GM21526 (cell line): Measurements from ENCODE around the gene UNC80.

ENCODE experiments used
- ATAC-seq: cut with Tn5 transposase; IDR thresholded peaks from one replicate; pipeline ENCODE4 v1.9.1; 2021; ENCODE audit warnings: moderate library complexity; ENCODE audit not compliant: unreplicated experiment, low FRiP score

UNC80 gene

DNA sequence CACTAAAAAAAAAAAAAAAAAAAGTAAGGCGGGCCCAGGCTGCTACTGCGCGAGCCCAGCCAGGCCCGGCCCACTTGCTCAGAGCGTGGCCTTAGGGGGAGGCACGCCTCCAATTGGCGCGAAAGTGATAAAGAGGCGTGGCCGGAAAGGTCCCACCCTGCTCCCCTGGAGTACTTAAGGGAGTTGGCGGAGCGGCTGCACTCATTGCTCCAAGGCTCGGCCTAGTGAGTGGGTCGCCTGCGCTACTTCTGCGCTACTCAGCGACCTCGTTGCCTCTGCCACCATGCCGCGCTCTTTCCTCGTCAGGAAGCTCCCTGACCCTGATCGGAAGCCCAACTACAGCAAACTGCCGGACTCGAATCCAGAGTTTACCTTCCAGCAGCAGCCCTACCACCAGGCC, 36.9 kb downstream of the UNC80 start:
- ATAC-seq = no peak

DNA sequence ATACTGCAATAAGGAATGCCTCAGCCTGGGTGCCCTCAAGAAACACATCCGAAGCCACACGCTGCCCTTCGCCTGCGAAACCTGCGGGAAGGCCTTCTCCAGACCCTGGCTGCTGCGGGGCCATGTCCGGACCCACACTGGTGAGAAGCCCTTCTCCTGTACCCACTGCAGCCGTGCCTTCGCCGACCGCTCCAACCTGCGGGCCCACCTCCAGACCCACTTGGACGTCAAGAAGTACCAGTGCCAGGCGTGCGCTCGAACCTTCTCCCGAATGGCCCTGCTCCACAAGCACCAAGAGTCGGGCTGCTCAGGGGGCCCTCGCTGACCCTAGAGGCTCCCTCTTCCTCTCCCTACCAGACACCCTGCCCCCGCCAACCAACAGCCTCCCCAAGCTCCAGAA, 37.6 kb downstream of the UNC80 start:
- no peak for ATAC-seq

DNA sequence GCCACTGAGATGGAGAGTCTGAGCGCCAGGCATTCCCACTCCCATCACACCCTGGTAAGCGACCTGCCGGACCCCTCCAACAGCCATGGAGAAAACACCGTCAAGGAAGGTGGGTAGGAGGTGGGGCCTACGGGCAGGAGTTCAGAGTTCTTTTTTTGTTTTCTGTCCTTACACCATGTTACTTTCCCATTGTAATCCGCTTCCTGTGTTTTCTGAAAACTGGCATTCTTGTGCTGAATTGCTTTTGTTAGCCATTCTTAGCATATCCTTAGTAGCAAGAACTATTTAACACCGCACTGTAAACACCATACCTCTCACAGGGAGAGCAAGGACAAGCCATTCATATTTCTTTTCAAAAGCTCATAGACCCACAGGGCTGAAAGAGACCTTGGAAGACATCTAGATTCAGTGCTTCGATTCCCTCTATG, 46.2 kb downstream of the UNC80 start:
- no peak for ATAC-seq

GRCh38 chr2:209818939-209819338, 47.3 kb downstream of the UNC80 start:
- no peak for ATAC-seq

GRCh38 chr2:209821806-209822205, 50.2 kb downstream of the UNC80 start:
- no peak for ATAC-seq

DNA sequence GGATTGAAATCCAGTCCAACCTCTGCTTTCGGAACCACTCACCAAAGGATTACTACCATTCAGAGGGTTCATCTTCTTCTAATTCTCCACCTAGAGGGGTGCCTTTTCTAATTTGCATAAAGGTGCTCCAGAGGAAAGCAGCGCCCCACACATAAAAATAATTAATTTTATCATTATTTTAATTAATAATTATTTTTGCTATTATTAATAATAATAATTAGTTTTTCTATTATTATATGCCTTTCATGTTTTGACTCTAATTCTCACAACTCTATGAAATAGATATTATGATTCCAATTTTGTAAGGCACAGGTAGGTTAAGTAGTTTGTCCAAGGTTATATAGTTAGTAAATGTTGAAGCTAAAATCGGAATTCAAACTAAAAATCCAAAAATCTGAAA, 51.9 kb downstream of the UNC80 start:
- ATAC-seq = no peak

- no peak for ATAC-seq
These were observed 52.8 kb downstream of the UNC80 start for GRCh38 chr2:209824391-209824790.

DNA sequence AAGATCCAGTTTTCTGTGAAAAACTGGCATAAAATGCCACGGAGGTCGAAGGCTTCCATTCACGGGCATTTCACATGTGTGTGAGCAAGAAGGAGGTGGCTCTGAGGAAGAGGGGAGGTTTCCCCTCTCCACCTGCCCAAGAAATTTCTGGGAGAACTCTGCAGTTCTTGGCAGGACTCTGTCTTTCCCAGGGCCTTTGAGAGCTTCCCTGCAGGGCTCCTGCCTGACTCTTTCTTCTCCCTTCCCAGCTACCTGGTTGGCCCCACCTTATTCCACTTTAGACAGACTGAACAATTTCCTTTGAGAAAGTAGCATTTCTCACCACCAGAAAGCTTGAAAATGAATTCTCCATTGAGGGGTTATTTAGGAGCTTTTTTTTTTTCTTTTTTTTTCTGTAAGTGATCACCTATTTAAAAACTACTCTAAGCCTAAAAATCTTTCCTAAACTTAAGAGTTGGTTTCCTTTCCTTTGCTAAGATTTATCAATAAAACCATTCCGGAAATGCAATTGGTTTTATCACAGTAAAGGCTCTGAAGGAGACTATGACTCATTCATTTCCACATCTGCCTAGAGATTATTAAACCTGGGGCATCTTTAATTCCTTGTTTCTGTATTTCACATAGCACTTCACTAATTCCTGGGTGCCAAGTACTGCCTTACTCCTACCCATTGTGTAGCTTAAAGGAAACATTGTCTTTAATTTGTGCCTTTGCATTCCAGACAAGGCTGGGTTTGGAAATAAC, 59.3 kb downstream of the UNC80 start:
- ATAC-seq = no peak

- ATAC-seq = no peak
These were observed 63.1 kb downstream of the UNC80 start for GRCh38 chr2:209834767-209835166.

GRCh38 chr2:209840434-209840833, 68.8 kb downstream of the UNC80 start:
- ATAC-seq = no peak

DNA sequence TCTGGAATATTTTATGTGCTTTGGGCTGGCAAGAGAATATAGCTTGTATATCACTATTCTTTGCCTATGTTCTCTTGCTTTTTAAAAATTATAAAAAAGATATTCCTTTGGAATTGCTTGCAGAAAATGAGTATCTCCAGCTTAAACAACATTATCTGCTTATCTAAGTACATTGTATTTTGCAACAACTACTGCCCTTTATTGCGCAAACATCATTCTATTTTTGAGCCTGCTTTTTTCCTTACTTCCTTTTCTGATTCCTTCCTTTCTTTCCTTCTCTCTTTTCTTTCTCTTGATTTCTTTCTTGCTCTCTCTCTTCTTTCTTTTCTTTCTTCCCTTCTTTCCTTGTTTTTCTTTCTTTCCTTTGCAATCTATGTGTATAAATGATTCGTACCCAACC, 74.0 kb downstream of the UNC80 start:
- ATAC-seq = no peak

DNA sequence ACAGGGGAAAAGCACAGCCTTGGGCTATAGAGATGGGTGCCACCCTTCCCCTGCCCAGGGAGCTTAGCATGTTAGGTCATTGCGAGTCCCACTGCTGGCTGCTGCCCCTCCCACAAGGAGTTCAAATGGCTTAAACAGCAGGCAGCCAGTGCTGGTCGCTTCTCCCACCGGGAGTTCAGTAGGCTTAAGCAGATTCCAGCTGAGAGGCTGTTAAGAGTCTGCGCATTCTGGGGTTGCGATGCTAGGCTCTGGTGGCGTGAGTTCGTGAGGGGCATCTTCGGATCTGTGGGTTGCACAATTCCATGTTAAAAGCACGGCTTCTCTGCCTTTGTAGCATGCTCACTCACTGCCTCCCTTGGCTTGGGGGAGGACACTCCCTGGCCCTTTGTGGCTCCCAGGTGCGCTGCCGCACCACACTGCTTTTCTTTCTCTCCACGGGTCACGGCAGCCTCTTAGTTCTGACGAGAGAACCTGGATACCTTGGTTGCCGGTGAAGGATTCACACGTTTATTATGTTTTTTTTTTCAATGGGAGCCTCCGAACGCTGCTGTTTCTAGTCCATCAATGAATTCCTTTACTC, 93.2 kb downstream of the UNC80 start:
- ATAC-seq = no peak

GRCh38 chr2:209868271-209868994, 96.8 kb downstream of the UNC80 start:
- ATAC-seq = no peak

GRCh38 chr2:209870067-209870466, 98.4 kb downstream of the UNC80 start:
- ATAC-seq = no peak

- no peak for ATAC-seq
These were observed 101.0 kb downstream of the UNC80 start for GRCh38 chr2:209872675-209873074.

DNA sequence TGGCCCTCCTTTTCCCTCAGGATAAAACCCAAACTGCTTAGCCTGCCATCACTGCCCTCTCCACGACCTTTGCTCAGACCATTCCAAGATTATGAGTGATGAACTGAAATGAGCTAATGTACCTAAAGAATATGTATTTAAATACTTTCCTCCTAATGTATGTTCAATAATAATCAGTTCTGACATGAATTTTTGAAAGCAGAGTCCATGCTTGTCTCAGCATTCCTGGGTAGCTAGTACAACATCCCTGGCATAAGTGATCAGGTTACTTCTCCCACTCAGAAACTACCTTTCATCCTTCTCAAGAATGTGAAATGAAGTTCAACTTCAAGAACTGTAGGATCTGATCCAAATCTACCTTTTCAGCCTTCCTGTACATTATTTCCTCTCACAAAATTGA, 103.6 kb downstream of the UNC80 start:
- ATAC-seq = no peak

DNA sequence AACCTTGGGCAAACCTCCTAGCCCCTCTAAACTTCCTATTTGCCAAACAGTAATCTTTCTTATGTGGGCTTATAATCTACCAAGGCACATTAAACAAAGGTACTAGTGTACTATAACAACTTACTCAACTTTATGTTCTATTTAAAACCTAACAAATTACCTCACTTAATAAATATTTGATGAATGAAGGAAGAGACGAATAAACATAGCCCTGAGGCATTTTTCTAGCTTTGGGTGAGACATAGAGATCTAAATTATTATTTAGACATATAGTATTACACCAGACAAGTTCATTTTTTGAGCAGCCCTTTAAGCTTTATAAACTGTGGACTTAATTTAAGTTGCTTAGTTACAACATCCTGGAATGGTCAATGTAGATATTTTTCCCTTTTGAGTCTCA, 104.6 kb downstream of the UNC80 start:
- no peak for ATAC-seq

DNA sequence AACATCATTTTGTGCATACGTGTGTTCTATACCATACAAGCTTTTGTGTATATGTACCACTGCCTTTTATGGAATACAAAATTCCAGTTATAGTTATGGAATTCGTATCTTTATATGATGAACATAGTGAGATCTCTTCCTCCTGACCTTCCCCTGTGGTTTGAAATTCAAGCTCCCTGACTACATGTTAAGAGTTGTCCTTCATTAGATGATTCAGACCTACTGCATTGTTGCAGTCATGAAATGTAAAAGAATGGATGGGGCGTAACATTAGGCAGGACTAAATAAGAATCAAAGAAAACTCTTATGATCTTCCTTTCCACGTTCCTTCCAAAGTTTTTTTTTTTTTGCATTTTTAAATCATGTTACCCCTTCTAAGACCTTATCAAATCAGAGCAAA, 107.1 kb downstream of the UNC80 start:
- no peak for ATAC-seq

DNA sequence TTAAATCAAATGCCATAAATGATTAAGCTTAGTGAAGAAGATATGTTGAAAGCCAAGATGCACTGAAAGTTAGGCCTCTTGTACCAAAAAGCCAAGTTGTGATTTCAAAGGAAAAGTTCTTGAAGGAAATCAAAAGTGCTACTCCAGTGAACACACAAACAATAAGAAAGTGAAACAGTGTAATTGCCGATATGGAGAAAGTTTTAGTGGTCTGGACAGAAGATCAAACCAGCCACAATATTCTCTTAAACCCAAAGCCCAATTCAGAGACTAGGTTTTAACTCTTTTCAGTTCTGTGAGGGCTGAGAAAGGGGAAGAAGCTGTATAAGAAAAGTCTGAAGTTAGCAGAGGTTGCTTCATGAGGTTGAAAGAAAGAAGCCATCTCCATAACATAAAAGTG, 129.0 kb downstream of the UNC80 start:
- no peak for ATAC-seq

- no peak for ATAC-seq
These were observed 129.5 kb downstream of the UNC80 start for GRCh38 chr2:209901172-209901571.

GRCh38 chr2:209905691-209906090, 134.1 kb downstream of the UNC80 start:
- ATAC-seq = no peak

GRCh38 chr2:209907746-209908145, 136.1 kb downstream of the UNC80 start:
- no peak for ATAC-seq
